Right atrium auricular region (tissue), 2 donors: ENCODE measurements around the gene HHLA2. TPM values are rescaled to one million over a fixed set of nuclear protein-coding genes. Genes with fewer than 3 reads are reported as not detected.
"Not testable (repeated sequence)": the region's sequence is repeated elsewhere in the genome, so short reads cannot be mapped to it uniquely, and the experiment has no call there.

ENCODE experiments used
- DNase-seq: peaks from one replicate; pipeline ENCODE4 v3.0.0-alpha.2; 2019; ENCODE audit warnings: low spot score
- H3K27ac ChIP-seq, 2 donors: fragments of 200-600 bp; sonication (generic); 1 replicate in 1 of 2; 2 replicates in 1 of 2; pipeline ENCODE4 v1.5.1; 2016 to 2019
- H3K27me3 ChIP-seq, 2 donors: fragments of 200-600 bp; sonication (generic); one replicate each; pipeline versions ENCODE4 v1.5.1 to v1.6.0; 2017 to 2019
- H3K36me3 ChIP-seq: fragments of 200-600 bp; sonication (generic); one replicate; pipeline ENCODE4 v1.5.1; 2016
- H3K4me1 ChIP-seq, 2 donors: fragments of 200-600 bp; sonication (generic); one replicate each; pipeline versions ENCODE4 v1.5.1 to v1.6.0; 2017 to 2019
- H3K4me3 ChIP-seq, 2 donors: fragments of 200-600 bp; sonication (generic); 1 replicate in 1 of 2; 2 replicates in 1 of 2; pipeline ENCODE4 v1.5.1; 2017 to 2019; ENCODE audit warnings: mild to moderate bottlenecking in 1 of 2, moderate library complexity in 1 of 2
- H3K9me3 ChIP-seq, 2 donors: fragments of 200-600 bp; sonication (generic); one replicate each; pipeline ENCODE4 v1.5.1; 2019
- total RNA-seq, 2 donors: library from RNA; depleted of rRNA; stranded (reverse); fragments of >200 nt; gene quantifications; one replicate each; pipeline ENCODE4 v1.1.0, GENCODE V29; 2016
- TF ChIP-seq, protein P1 (sequence below), 2 donors: fragments of 200-600 bp; sonication (generic); IDR thresholded peaks; one replicate each; pipeline ENCODE4 v1.5.1; 2019; ENCODE audit warnings: antibody characterized with exemption in 2 of 2

HHLA2 gene
- total RNA-seq, 2 donors from 2014 or later = not detected

DNA sequence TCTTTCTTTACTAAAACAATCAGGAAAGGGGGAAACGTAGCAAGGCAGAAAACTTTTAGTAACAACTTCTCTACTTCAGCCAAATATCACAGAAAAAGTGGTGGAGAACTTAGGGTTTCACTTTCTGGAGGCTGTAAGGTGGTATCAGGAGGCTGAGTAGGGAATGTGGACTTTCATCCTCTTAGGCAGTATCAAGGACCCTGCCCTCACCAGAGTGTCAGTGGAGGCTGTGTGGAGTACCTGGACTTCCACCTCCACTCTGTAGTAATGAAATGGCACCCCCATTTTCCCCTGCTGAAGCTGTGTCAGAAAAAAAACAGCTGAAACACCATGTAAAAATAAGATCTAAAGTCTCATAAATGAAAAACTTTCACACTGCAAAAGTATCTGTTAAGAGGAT, 11.2 kb upstream of the HHLA2 start:
- Histone ChIP-seq H3K27ac (no peak overlapping the region), H3K4me1 (no peaks in the 10 kb centered on the region), H3K36me3 (no peaks in the 10 kb centered on the region), H3K9me3 (no peaks in the 10 kb centered on the region), H3K27me3 (no peaks in the 10 kb centered on the region), H3K4me3 (no peak overlapping the region)
- DNase-seq = no peak
- TF ChIP-seq, protein P1, sequence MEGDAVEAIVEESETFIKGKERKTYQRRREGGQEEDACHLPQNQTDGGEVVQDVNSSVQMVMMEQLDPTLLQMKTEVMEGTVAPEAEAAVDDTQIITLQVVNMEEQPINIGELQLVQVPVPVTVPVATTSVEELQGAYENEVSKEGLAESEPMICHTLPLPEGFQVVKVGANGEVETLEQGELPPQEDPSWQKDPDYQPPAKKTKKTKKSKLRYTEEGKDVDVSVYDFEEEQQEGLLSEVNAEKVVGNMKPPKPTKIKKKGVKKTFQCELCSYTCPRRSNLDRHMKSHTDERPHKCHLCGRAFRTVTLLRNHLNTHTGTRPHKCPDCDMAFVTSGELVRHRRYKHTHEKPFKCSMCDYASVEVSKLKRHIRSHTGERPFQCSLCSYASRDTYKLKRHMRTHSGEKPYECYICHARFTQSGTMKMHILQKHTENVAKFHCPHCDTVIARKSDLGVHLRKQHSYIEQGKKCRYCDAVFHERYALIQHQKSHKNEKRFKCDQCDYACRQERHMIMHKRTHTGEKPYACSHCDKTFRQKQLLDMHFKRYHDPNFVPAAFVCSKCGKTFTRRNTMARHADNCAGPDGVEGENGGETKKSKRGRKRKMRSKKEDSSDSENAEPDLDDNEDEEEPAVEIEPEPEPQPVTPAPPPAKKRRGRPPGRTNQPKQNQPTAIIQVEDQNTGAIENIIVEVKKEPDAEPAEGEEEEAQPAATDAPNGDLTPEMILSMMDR (IDR thresholded peaks at IDR 0.05) = no peak

DNA sequence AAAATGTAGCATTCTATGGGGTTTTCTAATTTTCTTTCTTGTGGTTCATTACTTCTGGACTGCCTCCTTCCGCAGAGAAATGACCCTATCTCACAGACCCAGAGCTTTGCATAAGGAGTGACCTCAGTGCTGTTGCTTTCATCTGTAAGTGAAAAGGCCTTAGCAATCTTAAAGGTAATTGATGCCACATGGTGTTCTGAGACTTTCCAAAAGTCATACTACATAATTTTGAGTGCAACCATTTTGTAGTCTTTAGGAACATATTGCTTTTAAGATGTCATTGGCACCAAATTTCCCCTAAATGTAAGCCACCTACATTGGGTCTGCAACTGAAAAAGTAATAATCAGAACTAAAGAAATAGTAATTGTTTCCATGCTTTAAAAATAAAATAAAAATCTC, 9.2 kb upstream of the HHLA2 start:
- H3K36me3 ChIP-seq = no peaks in the 10 kb centered on the region
- H3K9me3 ChIP-seq = no peaks in the 10 kb centered on the region
- TF ChIP-seq, protein P1 (IDR thresholded peaks at IDR 0.05) = no peak
- DNase-seq = no peak
- H3K27me3 ChIP-seq = no peaks in the 10 kb centered on the region
- H3K4me1 ChIP-seq = no peaks in the 10 kb centered on the region
- H3K4me3 ChIP-seq = no peak overlapping the region
- H3K27ac ChIP-seq = no peak overlapping the region

DNA sequence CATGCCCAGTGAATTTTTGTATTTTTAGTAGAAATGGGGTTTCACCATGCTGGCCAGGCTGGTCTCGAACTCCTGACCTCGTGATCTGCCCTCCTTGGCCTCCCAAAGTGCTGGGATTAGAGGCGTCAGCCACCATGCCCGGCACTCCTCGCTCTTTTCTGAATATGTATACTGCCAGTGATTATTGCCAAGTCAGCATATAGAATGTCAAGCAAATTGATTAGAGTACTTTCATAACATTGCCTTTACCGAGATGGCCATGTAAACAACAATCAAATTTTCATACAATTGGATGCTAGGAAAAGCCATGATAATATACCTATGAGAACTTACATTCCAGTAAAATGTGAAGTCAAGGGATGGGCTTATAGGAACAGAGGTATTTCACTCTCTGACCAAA, 8.2 kb upstream of the HHLA2 start:
- H3K4me3 ChIP-seq, H3K9me3 ChIP-seq, H3K27me3 ChIP-seq, H3K27ac ChIP-seq, H3K36me3 ChIP-seq, DNase-seq, H3K4me1 ChIP-seq: not testable (repeated sequence)

DNA sequence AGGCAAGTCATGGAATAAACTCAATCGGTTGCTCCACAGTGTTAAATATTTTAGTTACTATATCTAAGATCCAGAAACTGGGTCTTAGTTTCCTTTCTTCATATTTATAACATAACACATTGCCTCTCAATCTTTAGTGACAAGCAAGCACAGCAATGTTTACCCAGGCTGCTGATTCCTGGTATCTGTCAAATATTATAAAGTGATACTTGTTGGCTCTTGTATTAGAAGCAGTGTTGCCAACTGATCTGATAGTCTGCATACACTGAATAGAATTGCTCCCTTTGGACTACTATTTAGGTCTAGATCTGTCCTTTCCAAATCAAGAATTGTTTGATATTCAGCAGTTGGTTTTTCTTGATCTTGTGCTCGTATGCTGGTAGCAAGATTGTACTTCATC, 7.2 kb upstream of the HHLA2 start:
- TF ChIP-seq, protein P1 (IDR thresholded peaks at IDR 0.05) = no peak
- Histone ChIP-seq H3K4me3 (no peak overlapping the region), H3K4me1 (no peaks in the 10 kb centered on the region), H3K9me3 (no peaks in the 10 kb centered on the region), H3K27ac (no peak overlapping the region), H3K36me3 (no peaks in the 10 kb centered on the region), H3K27me3 (no peaks in the 10 kb centered on the region)
- no peak for DNase-seq

DNA sequence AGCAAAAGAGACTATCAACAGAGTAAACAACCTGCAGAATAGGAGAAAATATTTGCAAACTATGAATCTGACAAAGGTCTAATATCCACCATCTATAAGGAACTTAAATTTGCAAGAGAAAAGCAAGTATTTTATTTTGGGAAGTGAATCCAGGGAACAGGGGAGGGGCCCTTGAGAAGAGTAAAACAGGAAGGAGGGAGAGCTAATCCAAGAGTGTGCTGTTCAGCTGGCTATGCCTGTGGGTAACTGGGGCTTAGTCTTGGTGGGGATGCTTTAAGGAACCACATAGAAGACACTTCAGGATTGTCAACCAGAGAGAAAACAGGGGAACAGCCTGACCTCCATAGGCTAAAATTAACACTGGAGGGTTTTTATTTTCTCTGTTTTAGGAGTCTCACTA, 3.9 kb upstream of the HHLA2 start:
- H3K36me3 ChIP-seq = no peaks in the 10 kb centered on the region
- TF ChIP-seq, protein P1 (IDR thresholded peaks at IDR 0.05) = no peak
- DNase-seq = no peak
- H3K4me1 ChIP-seq = no peaks in the 10 kb centered on the region
- no peak overlapping the region for H3K27ac ChIP-seq
- no peak overlapping the region for H3K4me3 ChIP-seq
- H3K27me3 ChIP-seq = no peaks in the 10 kb centered on the region
- no peaks in the 10 kb centered on the region for H3K9me3 ChIP-seq

DNA sequence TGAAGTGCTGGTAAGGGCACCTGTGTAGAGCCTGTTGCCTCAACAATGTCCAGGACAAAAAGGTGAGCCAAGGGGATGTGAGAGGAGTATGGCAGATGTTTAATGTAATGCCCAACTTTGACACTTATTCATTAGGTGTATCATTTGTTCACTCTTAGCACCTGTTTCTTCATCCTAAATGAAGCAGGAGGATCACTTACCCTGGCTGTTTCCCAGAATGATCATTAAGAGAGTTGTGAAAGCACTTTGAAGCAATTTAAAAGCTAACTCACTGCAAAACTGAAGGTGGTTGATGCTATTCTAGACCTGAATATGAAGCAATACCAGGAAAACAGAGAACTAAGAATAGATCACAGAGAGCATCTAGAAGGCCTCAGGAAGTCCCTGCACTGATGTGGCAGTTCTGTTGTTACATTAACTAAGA, 3.4 kb upstream of the HHLA2 start:
- Histone ChIP-seq H3K4me1 (no peaks in the 10 kb centered on the region), H3K27me3 (no peaks in the 10 kb centered on the region), H3K9me3 (no peaks in the 10 kb centered on the region), H3K27ac (no peak overlapping the region), H3K36me3 (no peaks in the 10 kb centered on the region), H3K4me3 (no peak overlapping the region)
- TF ChIP-seq, protein P1 (IDR thresholded peaks at IDR 0.05) = no peak
- DNase-seq = no peak
